ENCODE data around the gene NOLC1. TPM values are rescaled to one million over a fixed set of nuclear protein-coding genes. Genes with fewer than 3 reads are reported as not detected.

Gene NOLC1
- total and polyA plus RNA-seq, 10 of the 15 experiments (the other 5 are each of a cell fraction or from before 2014, with no cell fraction given): 91.7 to 244 (median 128) TPM

- TF ChIP-seq, protein P1, sequence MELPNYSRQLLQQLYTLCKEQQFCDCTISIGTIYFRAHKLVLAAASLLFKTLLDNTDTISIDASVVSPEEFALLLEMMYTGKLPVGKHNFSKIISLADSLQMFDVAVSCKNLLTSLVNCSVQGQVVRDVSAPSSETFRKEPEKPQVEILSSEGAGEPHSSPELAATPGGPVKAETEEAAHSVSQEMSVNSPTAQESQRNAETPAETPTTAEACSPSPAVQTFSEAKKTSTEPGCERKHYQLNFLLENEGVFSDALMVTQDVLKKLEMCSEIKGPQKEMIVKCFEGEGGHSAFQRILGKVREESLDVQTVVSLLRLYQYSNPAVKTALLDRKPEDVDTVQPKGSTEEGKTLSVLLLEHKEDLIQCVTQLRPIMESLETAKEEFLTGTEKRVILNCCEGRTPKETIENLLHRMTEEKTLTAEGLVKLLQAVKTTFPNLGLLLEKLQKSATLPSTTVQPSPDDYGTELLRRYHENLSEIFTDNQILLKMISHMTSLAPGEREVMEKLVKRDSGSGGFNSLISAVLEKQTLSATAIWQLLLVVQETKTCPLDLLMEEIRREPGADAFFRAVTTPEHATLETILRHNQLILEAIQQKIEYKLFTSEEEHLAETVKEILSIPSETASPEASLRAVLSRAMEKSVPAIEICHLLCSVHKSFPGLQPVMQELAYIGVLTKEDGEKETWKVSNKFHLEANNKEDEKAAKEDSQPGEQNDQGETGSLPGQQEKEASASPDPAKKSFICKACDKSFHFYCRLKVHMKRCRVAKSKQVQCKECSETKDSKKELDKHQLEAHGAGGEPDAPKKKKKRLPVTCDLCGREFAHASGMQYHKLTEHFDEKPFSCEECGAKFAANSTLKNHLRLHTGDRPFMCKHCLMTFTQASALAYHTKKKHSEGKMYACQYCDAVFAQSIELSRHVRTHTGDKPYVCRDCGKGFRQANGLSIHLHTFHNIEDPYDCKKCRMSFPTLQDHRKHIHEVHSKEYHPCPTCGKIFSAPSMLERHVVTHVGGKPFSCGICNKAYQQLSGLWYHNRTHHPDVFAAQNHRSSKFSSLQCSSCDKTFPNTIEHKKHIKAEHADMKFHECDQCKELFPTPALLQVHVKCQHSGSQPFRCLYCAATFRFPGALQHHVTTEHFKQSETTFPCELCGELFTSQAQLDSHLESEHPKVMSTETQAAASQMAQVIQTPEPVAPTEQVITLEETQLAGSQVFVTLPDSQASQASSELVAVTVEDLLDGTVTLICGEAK (IDR thresholded peaks at IDR 0.05; ENCODE audit: borderline replicate concordance): no peak
- TF ChIP-seq EGR1 (IDR thresholded peaks at IDR 0.05; ENCODE audit: borderline replicate concordance in 1 of 2, low read depth in 2 of 2, low read length in 2 of 2) (peak in 1 of 2 experiments; percentile 31; a peak in 1 of 3 replicates), TBL1XR1 (IDR thresholded peaks at IDR 0.05; ENCODE audit: low read depth, low read length) (no peak), FOXK2 (IDR thresholded peaks at IDR 0.05) (no peak), TARDBP (IDR thresholded peaks at IDR 0.05; ENCODE audit: borderline replicate concordance) (no peak)
Measured at GRCh38 chr10:102196893-102197292, 44.7 kb downstream of the NOLC1 start (continued).

- intact Hi-C loops (cut with micrococcal nuclease; ENCODE audit: unreplicated experiment): no loop called here
- Histone ChIP-seq H2AFZ (ENCODE audit: control insufficient read depth, low read depth, low read length) (no peak overlapping the region), H3K79me2 (ENCODE audit: control insufficient read depth, insufficient read depth, low read length) (no peaks in the 10 kb centered on the region), H3K4me1 (ENCODE audit: control insufficient read depth, insufficient read depth, low read length) (no peaks in the 10 kb centered on the region), H3K36me3 (ENCODE audit: control insufficient read depth in 2 of 2, insufficient read depth in 2 of 2, low read length in 1 of 2) (no peaks in the 10 kb centered on the region), H3K4me3 (no peak overlapping the region), H3K27me3 (replicated peaks in 1 of 2; ENCODE audit: control insufficient read depth in 2 of 2, insufficient read depth in 2 of 2, low read length in 1 of 2) (no peaks in the 10 kb centered on the region), H4K20me1 (ENCODE audit: control insufficient read depth, insufficient read depth) (no peaks in the 10 kb centered on the region), H3K27ac (ENCODE audit: control insufficient read depth, insufficient read depth) (no peak overlapping the region), H3K9ac (ENCODE audit: control insufficient read depth, insufficient read depth, low read length) (no peak overlapping the region), H3K9me3 (replicated peaks; ENCODE audit: control insufficient read depth, insufficient read depth, low read length) (no peaks in the 10 kb centered on the region; the same call in 2 of the 3 replicates), H3K4me2 (ENCODE audit: control insufficient read depth, insufficient read depth) (no peak overlapping the region)
- 50% methylated on average over 2 of the region's 2 CpGs for WGBS (ENCODE audit: insufficient coverage, insufficient replicate concordance, low lambda C conversion rate, missing lambda C conversion rate)
- no peak for FAIRE-seq
- BruUV-seq (replicated peaks): no TSS peak
- in situ Hi-C loops (cut with MboI): no loop called here
- DNase-seq (ENCODE audit: low read depth, low spot score): no peak
- CTCF ChIA-PET: interaction anchor here (0.8 to 1.0 kb wide), 2 partner anchors 29 to 31 kb away, joined by 3 read pairs; no protein-coding TSS in a partner anchor
- RAD21 ChIA-PET (ENCODE audit: unreplicated experiment): no interaction called here
- SMC1A ChIA-PET (ENCODE audit: uncharacterized antibody, unreplicated experiment): no interaction called here
- ATAC-seq: no peak
- POLR2A ChIA-PET: interaction anchor here (0.6 kb wide), 1 partner anchor 378 kb away, joined by 3 read pairs; no protein-coding TSS in a partner anchor
- TF ChIP-seq IKZF1 (conservative IDR thresholded peaks at IDR 0.05) (no peak), SPI1 (IDR thresholded peaks at IDR 0.05; ENCODE audit: borderline replicate concordance, insufficient read depth, low read depth, low read length) (no peak), ZBED1 (IDR thresholded peaks at IDR 0.05; ENCODE audit: borderline replicate concordance) (no peak), IRF5 (IDR thresholded peaks at IDR 0.05; ENCODE audit: borderline replicate concordance) (no peak), RAD21 (IDR thresholded peaks at IDR 0.05; ENCODE audit: insufficient read depth, low read depth, low read length) (no peak), ZNF592 (IDR thresholded peaks at IDR 0.05) (no peak), SUPT20H (IDR thresholded peaks at IDR 0.05; ENCODE audit: borderline replicate concordance, control insufficient read depth, low read depth, low read length) (no peak), RCOR1 (conservative IDR thresholded peaks at IDR 0.05; ENCODE audit: low read depth, low read length) (no peak), SIN3A (IDR thresholded peaks at IDR 0.05; ENCODE audit: low read depth, low read length) (no peak)
Measured at GRCh38 chr10:102198027-102198426, 45.8 kb downstream of the NOLC1 start.
